Fibroblast of mammary gland (primary cell): ENCODE data around the gene FAT1.
A peak's percentile ranks its signal among the peaks of the same experiment; 100 is the strongest.

Source experiments
- DNase-seq: peaks from one replicate; pipeline ENCODE4 v3.0.0-alpha.2; 2010; ENCODE audit warnings: low read depth
- H3K4me3 ChIP-seq: 2 replicates; pipeline ENCODE4 v1.5.1; 2011; ENCODE audit warnings: low read depth, mild to moderate bottlenecking, low read length, moderate library complexity; ENCODE audit not compliant: control insufficient read depth
- TF ChIP-seq, protein P1 (sequence below): conservative IDR thresholded peaks from 2 replicates; pipeline ENCODE4 v1.5.1; 2011; ENCODE audit warnings: low read depth, low read length, inconsistent platforms; ENCODE audit not compliant: control insufficient read depth, insufficient read depth

Gene FAT1

DNA sequence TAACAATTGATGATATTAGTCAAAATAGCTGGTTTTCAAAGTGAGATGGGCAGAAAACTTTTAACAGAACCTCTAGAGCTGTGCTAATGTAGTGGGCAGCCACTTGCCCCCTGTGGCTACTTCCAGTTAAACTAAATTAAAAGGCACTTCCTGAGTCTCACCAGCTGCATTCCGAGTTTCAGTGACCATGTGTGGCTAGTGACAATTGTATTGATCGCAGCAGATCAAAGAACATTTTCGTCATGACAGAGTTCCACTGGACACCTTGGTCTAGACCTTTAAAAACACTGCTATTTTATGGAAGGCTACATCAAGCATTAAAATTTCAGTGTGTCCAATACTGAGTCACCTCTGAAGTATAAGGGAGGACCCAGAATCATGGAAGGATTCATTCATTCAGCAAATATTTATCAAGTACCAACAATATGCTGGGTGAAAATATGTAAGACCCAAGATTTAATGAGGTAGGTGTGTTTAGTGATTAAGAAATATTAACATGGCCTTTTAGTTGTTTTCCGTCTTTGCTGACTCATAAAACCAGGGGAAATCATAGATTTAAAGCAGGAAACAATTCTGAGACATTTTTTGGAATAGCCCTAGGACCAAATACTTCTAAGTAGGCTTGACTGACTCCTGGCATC is 5.1 kb upstream of the FAT1 start:
- TF ChIP-seq, protein P1, sequence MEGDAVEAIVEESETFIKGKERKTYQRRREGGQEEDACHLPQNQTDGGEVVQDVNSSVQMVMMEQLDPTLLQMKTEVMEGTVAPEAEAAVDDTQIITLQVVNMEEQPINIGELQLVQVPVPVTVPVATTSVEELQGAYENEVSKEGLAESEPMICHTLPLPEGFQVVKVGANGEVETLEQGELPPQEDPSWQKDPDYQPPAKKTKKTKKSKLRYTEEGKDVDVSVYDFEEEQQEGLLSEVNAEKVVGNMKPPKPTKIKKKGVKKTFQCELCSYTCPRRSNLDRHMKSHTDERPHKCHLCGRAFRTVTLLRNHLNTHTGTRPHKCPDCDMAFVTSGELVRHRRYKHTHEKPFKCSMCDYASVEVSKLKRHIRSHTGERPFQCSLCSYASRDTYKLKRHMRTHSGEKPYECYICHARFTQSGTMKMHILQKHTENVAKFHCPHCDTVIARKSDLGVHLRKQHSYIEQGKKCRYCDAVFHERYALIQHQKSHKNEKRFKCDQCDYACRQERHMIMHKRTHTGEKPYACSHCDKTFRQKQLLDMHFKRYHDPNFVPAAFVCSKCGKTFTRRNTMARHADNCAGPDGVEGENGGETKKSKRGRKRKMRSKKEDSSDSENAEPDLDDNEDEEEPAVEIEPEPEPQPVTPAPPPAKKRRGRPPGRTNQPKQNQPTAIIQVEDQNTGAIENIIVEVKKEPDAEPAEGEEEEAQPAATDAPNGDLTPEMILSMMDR: no peak
- peak; percentile 7 for DNase-seq
- H3K4me3 ChIP-seq: no peak overlapping the region

GRCh38 chr4:186727977-186728519 is 4.4 kb upstream of the FAT1 start:
- peak; percentile 34 for DNase-seq
- TF ChIP-seq, protein P1: no peak
- H3K4me3 ChIP-seq: no peak overlapping the region

DNA sequence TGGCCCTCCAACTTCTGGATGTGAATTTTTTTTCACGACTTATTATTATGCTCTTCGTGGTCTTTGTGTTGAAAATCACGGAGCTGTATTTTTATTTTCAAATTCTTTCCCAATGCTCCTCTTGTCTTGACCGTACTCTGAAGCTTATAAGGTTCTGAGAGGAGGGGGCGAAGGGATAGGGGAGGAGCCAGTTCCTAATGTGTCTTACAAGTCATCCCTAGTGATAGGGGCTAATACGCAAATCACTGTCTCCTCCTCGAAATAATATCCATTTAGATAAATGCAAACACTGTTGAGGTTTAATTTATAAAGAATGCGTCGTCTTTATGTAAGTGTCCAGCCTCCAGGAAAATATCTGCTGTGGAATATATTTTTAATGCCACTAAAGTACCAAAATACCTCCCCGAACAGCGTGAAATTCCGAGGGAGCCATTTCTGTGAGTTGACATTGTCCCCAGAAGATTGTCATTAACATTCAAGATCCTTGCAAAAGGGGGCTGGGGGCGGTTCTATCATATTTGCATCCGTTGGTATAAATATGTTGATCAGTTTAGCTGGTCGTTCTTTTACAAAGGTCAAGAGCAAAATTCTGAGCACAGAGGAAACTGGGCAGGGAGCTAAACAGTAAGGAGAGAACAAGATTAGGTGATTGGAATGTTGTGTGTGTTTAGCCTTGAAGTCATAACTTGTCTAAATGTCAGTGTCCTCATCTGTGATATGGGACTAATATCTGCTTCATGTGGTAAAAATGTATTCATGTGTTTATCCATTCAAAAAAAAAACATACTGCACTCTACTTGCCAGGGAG is 3.7 kb upstream of the FAT1 start:
- H3K4me3 ChIP-seq: peak overlapping the region; percentile 90
- TF ChIP-seq, protein P1: no peak
- peak; percentile 25 for DNase-seq

GRCh38 chr4:186726426-186727168 is 2.9 kb upstream of the FAT1 start:
- peak; percentile 61 for DNase-seq
- peak overlapping the region; percentile 90 for H3K4me3 ChIP-seq
- TF ChIP-seq, protein P1: no peak

DNA sequence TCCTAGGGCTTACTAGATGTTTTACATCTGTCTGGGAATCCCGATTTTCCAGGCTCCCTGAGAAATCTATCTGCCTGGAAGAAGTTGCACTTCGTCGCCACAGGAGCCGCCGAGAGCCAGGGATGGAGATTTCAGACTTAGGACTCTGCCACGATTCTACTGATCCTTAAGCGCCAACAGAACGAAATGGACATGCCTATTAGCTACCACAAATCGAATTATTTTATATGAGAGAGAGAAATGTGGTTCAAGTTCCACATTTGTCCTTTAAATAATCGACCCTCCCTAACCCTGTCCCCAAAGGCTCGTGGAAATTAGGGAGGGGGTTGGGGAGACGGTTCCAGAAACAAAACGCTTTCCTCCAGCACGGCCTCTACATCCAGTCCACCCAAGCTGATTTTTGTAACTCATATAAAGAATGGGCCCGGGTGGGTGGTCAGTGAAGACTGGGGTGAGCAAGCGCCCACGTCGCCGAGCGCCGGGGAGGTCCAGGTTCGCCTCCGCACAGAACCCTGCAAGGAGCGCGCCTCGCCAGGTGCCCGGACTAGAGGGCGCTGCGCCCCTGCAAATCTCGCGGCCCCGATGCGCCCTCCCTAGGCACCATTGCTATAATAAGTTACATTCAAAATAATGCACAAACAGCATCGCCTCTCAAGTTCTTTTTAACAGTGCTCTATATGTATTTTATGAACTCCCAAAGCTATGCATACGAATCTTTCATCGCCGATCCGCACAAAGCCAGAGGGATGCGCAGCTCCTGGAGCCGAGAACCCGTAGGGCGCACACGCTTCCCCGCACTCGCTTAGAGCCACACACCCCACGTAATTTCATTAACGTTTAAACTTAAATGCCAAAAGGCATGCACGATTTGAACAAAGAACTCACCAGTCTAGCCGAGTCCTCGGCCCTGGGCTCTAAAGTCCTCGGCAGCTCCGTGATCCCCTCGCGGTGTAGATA is 2.1 kb upstream of the FAT1 start:
- DNase-seq: peak; percentile 84
- TF ChIP-seq, protein P1: peak; percentile 45
- H3K4me3 ChIP-seq: peak overlapping the region; percentile 90
